GM18951 (cell line): ENCODE data around the gene NEURL2.
"Not testable (repeated sequence)": the region's sequence is repeated elsewhere in the genome, so short reads cannot be mapped to it uniquely, and the experiment has no call there.

Source experiments
- POLR2A ChIP-seq: IDR thresholded peaks from 4 replicates; pipeline ENCODE4 v1.6.1; 2011; ENCODE audit warnings: mild to moderate bottlenecking; ENCODE audit not compliant: insufficient read length, insufficient read depth; ENCODE audit errors: extremely low read depth
- in situ Hi-C: fragments of 300-500 bp; cut with MboI; formaldehyde crosslinking; loops from one replicate; pipeline ENCODE4 v1.12.0; 2022; ENCODE audit warnings: low sequenced_read_pairs, mixed read lengths, inconsistent platforms; ENCODE audit not compliant: unreplicated experiment

The NEURL2 gene

GRCh38 chr20:45913116-45913515 lies 22.1 kb upstream of the NEURL2 start:
- in situ Hi-C loops = no loop called here
- TF ChIP-seq POLR2A = no peak

- in situ Hi-C loops = no loop called here
- TF ChIP-seq POLR2A = no peak
Measured at GRCh38 chr20:45912344-45912682, 21.3 kb upstream of the NEURL2 start.

GRCh38 chr20:45911486-45912343 lies 20.7 kb upstream of the NEURL2 start, which contains the start of gene PLTP:
PLTP (minus strand) TSS chr20:45912155; CDS start chr20:45911452, 703 bp downstream.
- in situ Hi-C loops = no loop called here
- TF ChIP-seq POLR2A = peak; percentile 23

GRCh38 chr20:45910670-45911485 lies 19.9 kb upstream of the NEURL2 start:
- in situ Hi-C loops = no loop called here
- peak; percentile 49 for TF ChIP-seq POLR2A

GRCh38 chr20:45909817-45910669 lies 19.0 kb upstream of the NEURL2 start:
- TF ChIP-seq POLR2A = no peak
- in situ Hi-C loops = no loop called here

GRCh38 chr20:45909336-45909808 lies 18.4 kb upstream of the NEURL2 start:
- TF ChIP-seq POLR2A = no peak
- in situ Hi-C loops = no loop called here

GRCh38 chr20:45908084-45908483 lies 17.1 kb upstream of the NEURL2 start:
- no peak for TF ChIP-seq POLR2A
- in situ Hi-C loops = no loop called here

GRCh38 chr20:45907219-45907948 lies 16.4 kb upstream of the NEURL2 start:
- TF ChIP-seq POLR2A = no peak
- in situ Hi-C loops = no loop called here

- in situ Hi-C loops = no loop called here
- no peak for TF ChIP-seq POLR2A
Measured at GRCh38 chr20:45905505-45906079, 14.6 kb upstream of the NEURL2 start.

GRCh38 chr20:45904583-45905504 lies 13.8 kb upstream of the NEURL2 start:
- in situ Hi-C loops = no loop called here
- TF ChIP-seq POLR2A = no peak

- TF ChIP-seq POLR2A = no peak
- in situ Hi-C loops = no loop called here
Measured at GRCh38 chr20:45902199-45902701, 11.2 kb upstream of the NEURL2 start.

- in situ Hi-C loops = not testable (repeated sequence)
Measured at GRCh38 chr20:45901332-45901731, 10.3 kb upstream of the NEURL2 start.
